ENCODE data around the gene C19orf73. TPM values are rescaled to one million over a fixed set of nuclear protein-coding genes. Genes with fewer than 3 reads are reported as not detected.
"Not testable (repeated sequence)": the region's sequence is repeated elsewhere in the genome, so short reads cannot be mapped to it uniquely, and the experiment has no call there.

C19orf73 gene
- total RNA-seq, 1 experiment from 2014 or later = 2.3 TPM

- DNase-seq (ENCODE audit: low read depth) = not testable (repeated sequence)
Measured at GRCh38 chr19:49121841-49122240, 2.9 kb upstream of the C19orf73 start.

DNA sequence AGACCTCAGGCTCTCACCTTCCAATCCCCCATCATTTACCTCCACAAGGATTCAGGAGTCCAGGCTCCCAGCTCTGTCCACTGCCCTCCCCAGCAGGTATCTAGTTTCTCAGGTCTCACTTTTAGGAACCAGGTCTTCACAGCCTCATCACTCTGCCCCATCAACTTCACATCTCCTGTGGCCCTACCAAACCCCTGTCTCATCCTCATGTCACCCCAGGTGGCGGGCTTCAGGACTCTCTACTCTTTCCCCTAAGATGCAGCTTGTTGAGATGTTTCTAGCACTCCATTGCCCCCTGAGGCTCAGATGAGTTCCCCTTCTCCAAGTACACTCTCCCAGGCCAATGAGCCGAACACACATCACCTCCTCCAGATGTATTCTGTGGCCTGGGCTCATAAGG, 1.9 kb upstream of the C19orf73 start:
- no peak for DNase-seq (ENCODE audit: low read depth)

GRCh38 chr19:49120325-49120683, 1.4 kb upstream of the C19orf73 start:
- no peak for DNase-seq (ENCODE audit: low read depth)

DNA sequence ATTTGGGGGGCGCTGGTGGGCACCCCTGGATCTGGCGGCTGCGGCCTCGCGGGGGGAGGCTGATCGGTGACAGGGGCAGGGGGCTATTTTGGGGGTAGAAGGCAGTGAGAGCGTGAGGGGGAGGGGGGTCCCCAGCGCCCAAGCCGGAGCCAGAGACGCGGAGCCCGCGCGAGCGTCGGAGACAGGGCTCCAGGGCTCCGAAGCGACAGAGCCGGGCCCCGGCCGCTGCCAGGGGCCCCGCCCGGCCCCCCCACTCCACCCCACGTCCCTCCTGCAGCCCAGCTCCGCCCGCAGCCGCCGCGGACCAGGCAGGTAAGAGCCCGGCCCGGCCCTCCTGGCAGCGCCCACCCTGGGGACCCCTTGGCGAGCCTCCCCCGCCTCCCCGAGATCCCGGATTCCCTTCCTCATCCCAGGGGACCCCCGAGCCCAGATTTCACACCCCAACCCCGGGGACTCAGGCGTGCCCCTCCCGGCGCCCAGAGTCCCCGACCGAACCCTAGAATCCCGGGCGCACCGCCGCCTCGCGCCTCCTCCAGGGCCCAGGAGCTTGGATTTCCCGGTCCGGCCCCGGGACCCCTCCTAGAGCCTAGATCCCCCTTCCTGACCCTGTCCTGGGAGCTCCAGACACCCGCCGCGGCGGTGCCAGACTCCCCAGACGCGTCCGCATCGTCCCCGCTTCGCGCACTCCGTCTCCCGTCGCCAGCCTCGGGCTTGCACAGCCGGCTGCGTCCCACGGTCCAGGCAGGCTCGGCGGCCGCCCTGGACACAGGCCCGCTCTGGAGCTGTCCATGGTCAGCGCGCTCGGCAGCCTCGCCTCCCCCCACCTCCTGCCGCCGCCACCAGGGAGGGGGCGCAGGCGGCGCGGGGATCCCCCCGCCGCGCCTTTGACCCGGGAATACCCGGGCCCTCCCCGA, 725 bp upstream of the C19orf73 start, which contains the start of gene PPFIA3:
PPFIA3 (plus strand) TSS at position 134 of the 914 bp plus-strand sequence. CDS start 8,330 bp downstream, outside the sequence.
- peak; percentile 72 for DNase-seq (ENCODE audit: low read depth)

DNA sequence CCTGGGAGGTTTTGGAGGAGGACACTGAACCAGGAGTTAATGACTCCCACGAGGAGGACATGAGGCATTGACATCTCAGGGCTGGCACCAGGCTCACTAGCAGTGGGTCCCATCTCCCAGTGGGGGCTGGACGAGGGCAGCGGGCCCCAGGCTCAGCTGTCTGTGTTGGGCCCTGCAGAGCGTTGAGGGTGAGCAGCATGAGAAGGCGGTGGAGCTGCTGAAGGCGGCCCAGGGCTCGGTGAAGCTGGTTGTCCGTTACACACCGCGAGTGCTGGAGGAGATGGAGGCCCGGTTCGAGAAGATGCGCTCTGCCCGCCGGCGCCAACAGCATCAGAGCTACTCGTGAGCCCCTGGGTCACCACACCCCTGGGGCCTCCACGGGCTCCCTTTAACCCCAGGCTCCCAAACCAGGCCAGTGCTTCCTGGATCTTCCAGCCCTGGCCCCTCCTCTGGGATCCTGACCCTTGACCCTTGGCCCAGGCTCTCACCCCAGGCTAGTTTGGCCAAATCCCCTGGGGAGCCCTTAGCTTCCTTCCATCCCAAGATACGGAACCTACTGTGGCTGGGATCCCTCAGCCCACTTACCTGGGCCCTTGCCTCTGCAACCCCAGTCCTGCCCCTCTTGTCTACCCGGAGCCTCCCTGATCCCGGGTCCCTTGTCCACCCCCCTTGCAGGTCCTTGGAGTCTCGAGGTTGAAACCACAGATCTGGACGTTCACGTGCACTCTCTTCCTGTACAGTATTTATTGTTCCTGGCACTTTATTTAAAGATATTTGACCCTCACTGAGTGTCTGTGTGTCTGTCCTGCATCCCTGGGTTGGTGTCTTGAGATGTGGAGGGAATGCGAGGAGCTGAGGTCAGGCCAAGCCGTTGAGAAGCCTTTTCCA, 1.0 kb downstream of the C19orf73 start:
- DNase-seq (ENCODE audit: low read depth) = no peak

GRCh38 chr19:49116544-49116943, 2.4 kb downstream of the C19orf73 start:
- DNase-seq (ENCODE audit: low read depth) = no peak

- peak; percentile 53 for DNase-seq (ENCODE audit: low read depth)
Measured at GRCh38 chr19:49114630-49115363, 4.1 kb downstream of the C19orf73 start.

DNA sequence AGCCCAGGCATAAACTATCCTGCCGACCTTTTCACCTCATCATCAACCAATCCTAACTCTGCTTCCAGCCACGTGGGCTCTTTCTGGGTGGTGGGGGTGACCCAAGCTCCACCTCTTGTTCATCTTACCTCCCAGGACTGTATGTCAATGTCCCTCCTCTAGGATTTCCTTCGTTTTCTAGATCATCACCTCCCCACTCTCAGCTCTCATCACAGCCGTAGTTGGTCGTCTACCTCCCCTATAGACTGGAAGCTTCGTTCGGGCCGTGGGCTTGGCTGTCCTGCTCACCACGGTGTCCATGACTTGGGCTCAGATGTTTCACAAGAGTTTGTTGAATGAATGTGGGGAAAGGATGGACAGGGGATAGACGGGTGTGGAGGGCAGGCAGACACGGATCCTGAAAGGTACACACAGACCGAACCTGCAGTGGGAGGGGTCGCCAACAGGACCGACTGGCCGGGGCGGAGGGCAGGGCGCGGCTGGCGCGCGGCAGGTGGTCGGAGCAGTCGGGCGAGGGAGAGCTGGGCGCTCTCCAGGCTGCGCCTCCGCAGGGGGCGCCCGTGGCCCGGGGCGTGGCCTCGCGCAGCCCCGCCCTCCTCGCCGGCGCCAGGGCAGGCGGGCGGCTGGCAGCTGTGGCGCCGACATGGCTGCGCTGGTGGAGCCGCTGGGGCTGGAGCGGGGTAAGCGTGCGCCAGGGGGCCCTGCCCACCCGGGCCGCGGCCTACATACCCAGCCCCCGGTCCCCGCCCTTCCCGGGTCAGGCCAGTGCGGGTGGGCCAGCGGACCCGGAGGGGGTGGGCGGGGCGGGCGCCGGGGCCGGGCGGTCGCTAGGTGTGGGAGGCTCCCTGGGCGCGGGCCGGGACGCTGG, 4.9 kb downstream of the C19orf73 start, which contains the start of gene LIN7B:
LIN7B (plus strand) TSS at position 609 of the 868 bp plus-strand sequence; CDS start at position 644, 35 bp downstream.
- peak; percentile 87 for DNase-seq (ENCODE audit: low read depth)

GRCh38 chr19:49111218-49111998, 7.5 kb downstream of the C19orf73 start:
- no peak for DNase-seq (ENCODE audit: low read depth)

GRCh38 chr19:49110567-49110966, 8.4 kb downstream of the C19orf73 start:
- DNase-seq (ENCODE audit: low read depth) = no peak

- no peak for DNase-seq (ENCODE audit: low read depth)
Measured at GRCh38 chr19:49109569-49110233, 9.2 kb downstream of the C19orf73 start.

GRCh38 chr19:49109051-49109450, 9.9 kb downstream of the C19orf73 start:
- DNase-seq (ENCODE audit: low read depth) = no peak

DNA sequence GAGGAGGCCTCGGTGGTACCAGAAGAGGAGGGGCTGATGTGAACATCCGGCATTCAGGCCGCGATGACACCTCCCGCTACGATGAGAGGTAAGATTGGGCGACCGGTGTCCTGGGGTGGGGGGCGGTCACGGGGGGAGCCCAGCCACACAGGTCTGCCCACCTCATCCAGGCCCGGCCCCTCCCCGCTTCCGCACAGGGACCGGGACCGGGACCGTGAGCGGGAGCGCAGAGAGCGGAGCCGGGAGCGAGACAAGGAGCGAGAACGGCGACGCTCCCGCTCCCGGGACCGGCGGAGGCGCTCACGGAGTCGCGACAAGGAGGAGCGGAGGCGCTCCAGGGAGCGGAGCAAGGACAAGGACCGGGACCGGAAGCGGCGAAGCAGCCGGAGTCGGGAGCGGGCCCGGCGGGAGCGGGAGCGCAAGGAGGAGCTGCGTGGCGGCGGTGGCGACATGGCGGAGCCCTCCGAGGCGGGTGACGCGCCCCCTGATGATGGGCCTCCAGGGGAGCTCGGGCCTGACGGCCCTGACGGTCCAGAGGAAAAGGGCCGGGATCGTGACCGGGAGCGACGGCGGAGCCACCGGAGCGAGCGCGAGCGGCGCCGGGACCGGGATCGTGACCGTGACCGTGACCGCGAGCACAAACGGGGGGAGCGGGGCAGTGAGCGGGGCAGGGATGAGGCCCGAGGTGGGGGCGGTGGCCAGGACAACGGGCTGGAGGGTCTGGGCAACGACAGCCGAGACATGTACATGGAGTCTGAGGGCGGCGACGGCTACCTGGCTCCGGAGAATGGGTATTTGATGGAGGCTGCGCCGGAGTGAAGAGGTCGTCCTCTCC, 11.1 kb downstream of the C19orf73 start:
- no peak for DNase-seq (ENCODE audit: low read depth)

- DNase-seq (ENCODE audit: low read depth) = peak; percentile 58
Measured at GRCh38 chr19:49106648-49107135, 12.3 kb downstream of the C19orf73 start.

DNA sequence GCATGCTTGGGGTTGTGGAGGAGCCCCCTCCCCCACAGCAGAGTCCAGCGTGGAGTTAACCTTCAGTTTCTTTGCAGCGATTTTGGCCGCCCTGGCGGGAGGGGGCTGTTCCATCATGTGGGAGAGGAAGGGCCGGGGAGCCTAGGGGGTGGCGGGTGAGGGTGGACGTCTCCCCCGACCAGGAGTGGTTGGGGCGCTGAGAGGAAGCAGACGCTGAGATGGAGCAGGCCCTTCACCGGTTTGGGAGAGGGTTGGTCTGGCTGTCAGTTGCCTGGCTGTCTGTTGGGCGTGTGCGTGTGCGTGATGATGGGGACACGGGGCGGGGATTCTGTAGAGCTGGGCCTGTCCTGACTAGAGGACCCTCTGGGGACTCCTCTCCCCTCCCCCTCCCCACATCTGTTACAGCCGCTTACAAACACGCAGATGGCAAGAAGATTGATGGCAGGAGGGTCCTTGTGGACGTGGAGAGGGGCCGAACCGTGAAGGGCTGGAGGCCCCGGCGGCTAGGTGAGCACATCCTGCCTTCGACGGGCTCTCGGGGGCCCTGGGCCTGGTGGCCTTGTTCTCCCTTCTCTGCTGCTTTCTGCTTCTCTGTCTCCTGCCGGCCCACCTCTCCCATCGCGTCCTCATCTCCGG, 14.6 kb downstream of the C19orf73 start:
- DNase-seq (ENCODE audit: low read depth) = no peak

GRCh38 chr19:49103331-49104085, 15.4 kb downstream of the C19orf73 start:
- no peak for DNase-seq (ENCODE audit: low read depth)

DNA sequence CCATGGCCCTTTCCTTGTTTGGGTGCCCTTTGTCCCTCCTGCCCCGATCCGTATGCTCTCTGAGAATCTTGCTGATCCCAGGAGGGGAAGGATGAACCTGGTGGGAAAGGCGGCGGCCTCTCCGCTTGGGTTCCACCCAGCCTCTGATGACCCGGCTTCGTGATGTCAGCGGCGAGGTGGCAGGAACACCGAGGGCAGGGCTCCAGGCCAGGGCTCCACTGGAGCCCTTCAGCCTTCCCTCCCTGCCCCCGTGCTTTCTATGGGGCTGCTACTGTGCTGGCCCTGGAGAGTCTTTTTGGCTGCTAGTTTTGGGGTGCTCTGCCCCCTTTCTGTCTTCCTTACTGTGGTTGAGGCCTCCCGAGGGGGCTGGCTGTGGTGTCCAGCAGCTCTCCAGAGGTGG, 16.6 kb downstream of the C19orf73 start:
- DNase-seq (ENCODE audit: low read depth) = no peak
